HCT116 (cell line): ENCODE data around the gene HOXA2. TPM values are rescaled to one million over a fixed set of nuclear protein-coding genes. Genes with fewer than 3 reads are reported as not detected.
A peak's percentile ranks its signal among the peaks of the same experiment; 100 is the strongest.

Source experiments
- ATAC-seq: fragments of 200-7000 bp; cut with Tn5 transposase; 2 replicates; pipeline ENCODE4 v1.9.1; 2020; ENCODE audit warnings: mild to moderate bottlenecking, moderate library complexity
- BruUV-seq: library from RNA; stranded (reverse); fragments of 400-500 nt; replicated peaks from 2 replicates; lab custom pipeline; 2021; lab: Mats Ljungman, UMichigan
- CTCF ChIA-PET: fragments of 300-600 bp; sonication (Branson Sonifier 250); formaldehyde crosslinking; loops from one replicate; lab custom pipeline; 2021; ENCODE audit warnings: antibody characterized with exemption; lab: Charles Lee
- POLR2A ChIA-PET: fragments of 300-600, 350-600 bp; sonication (Branson Sonifier 250); formaldehyde crosslinking; loops from one replicate; lab custom pipeline; 2021; ENCODE audit warnings: antibody characterized with exemption; lab: Charles Lee
- RAD21 ChIA-PET, 2 experiments: fragments of 300-600 bp; sonication (Branson Sonifier 250); formaldehyde crosslinking; loops; one replicate each; lab custom pipeline; 2023; ENCODE audit warnings: low total read pairs in 2 of 2; ENCODE audit not compliant: uncharacterized antibody in 2 of 2, unreplicated experiment in 2 of 2, low non-redundant PET in 1 of 2; lab: Charles Lee
- DNase-seq: peaks from one replicate; pipeline ENCODE4 v3.0.0-alpha.2; 2010; ENCODE audit warnings: low read depth, low spot score
- H2AFZ ChIP-seq: fragments of 200-600 bp; shearing (Covaris generic), sonication (generic); 2 replicates; pipeline ENCODE4 v1.6.1; 2017; ENCODE audit warnings: low read depth, mixed run types, mixed read lengths, antibody characterized with exemption, low read length; ENCODE audit not compliant: poor library complexity, severe bottlenecking
- H3K27ac ChIP-seq: 2 replicates; pipeline ENCODE4 v1.5.1; 2012; ENCODE audit warnings: low read depth, low read length
- H3K27me3 ChIP-seq: fragments of 200-600 bp; sonication (generic); 2 replicates; pipeline ENCODE4 v1.6.1; 2016; ENCODE audit warnings: mixed run types, low read length, mixed read lengths; ENCODE audit not compliant: insufficient read depth
- H3K36me3 ChIP-seq, 2 experiments: fragments of 200-500 bp in 1 of 2; fragments of 200-600 bp in 1 of 2; sonication (Bioruptor generic) in 1 of 2; sonication (generic) in 1 of 2; 2 replicates each; pipeline versions ENCODE4 v1.5.1 to v1.6.1; 2014 to 2016; ENCODE audit warnings: low read length in 2 of 2, inconsistent platforms in 1 of 2, mixed read lengths in 1 of 2, mixed run types in 1 of 2; ENCODE audit not compliant: insufficient read depth in 2 of 2, control insufficient read depth in 1 of 2
- H3K4me1 ChIP-seq, 2 experiments: fragments of 200-600 bp in 1 of 2; sonication (generic) in 1 of 2; 2 replicates each; pipeline versions ENCODE4 v1.5.1 to v1.6.1; 2012 to 2017; ENCODE audit warnings: low read length in 2 of 2, inconsistent platforms in 1 of 2, mild to moderate bottlenecking in 1 of 2, mixed read lengths in 1 of 2, mixed run types in 1 of 2, moderate library complexity in 1 of 2; ENCODE audit not compliant: insufficient read depth in 2 of 2, control insufficient read depth in 1 of 2
- H3K4me2 ChIP-seq: fragments of 200-600 bp; sonication (generic); 2 replicates; pipeline ENCODE4 v1.6.1; 2017; ENCODE audit warnings: mixed run types, low read length, mixed read lengths
- H3K4me3 ChIP-seq, 2 experiments: fragments of 200-600 bp in 1 of 2; sonication (generic) in 1 of 2; replicated peaks in 1 of 2; 2 replicates each; pipeline ENCODE4 v1.5.1; 2011 to 2016; ENCODE audit warnings: low read length in 2 of 2, control low read depth in 1 of 2, low read depth in 1 of 2, mild to moderate bottlenecking in 1 of 2, mixed read lengths in 1 of 2, mixed run types in 1 of 2
- H3K79me2 ChIP-seq: fragments of 200-600 bp; sonication (generic); 2 replicates; pipeline ENCODE4 v1.6.1; 2017; ENCODE audit warnings: mild to moderate bottlenecking, mixed run types, low read length, moderate library complexity, mixed read lengths; ENCODE audit not compliant: insufficient read depth
- H3K9ac ChIP-seq: fragments of 200-600 bp; sonication (generic); 2 replicates; pipeline ENCODE4 v1.6.1; 2016; ENCODE audit warnings: low read length, mixed read lengths
- H3K9me2 ChIP-seq: fragments of 200-600 bp; sonication (generic), shearing (Covaris generic); 2 replicates; pipeline ENCODE4 v1.6.1; 2017; ENCODE audit warnings: mixed run types, mild to moderate bottlenecking, moderate library complexity; ENCODE audit not compliant: insufficient read depth
- H3K9me3 ChIP-seq, 2 experiments: fragments of 200-500 bp in 1 of 2; fragments of 200-600 bp in 1 of 2; sonication (Bioruptor generic) in 1 of 2; sonication (generic) in 1 of 2; 2 replicates each; pipeline ENCODE4 v1.6.1; 2014 to 2017; ENCODE audit warnings: low read length in 2 of 2, mixed read lengths in 2 of 2, inconsistent platforms in 1 of 2, low read depth in 1 of 2, mild to moderate bottlenecking in 1 of 2, mixed run types in 1 of 2, moderate library complexity in 1 of 2; ENCODE audit not compliant: control insufficient read depth in 1 of 2, insufficient read depth in 1 of 2
- H4K20me1 ChIP-seq: fragments of 200-600 bp; sonication (generic), shearing (Covaris generic); 2 replicates; pipeline ENCODE4 v1.6.1; 2017; ENCODE audit warnings: mixed run types, mild to moderate bottlenecking, moderate library complexity; ENCODE audit not compliant: insufficient read depth
- CEBPB ChIP-seq: IDR thresholded peaks from 2 replicates; pipeline ENCODE4 v1.6.1; 2012; ENCODE audit warnings: low read depth
- FOSL1 ChIP-seq: IDR thresholded peaks from 2 replicates; pipeline ENCODE4 v1.6.1; 2012; ENCODE audit warnings: low read depth
- JUND ChIP-seq: IDR thresholded peaks from 2 replicates; pipeline ENCODE4 v1.6.1; 2012
- SP1 ChIP-seq: IDR thresholded peaks from 2 replicates; pipeline ENCODE4 v1.6.1; 2012; ENCODE audit warnings: low read depth
- TCF7L2 ChIP-seq: IDR thresholded peaks from 2 replicates; pipeline ENCODE4 v1.7.0; 2011; ENCODE audit warnings: borderline replicate concordance, inconsistent platforms; ENCODE audit not compliant: insufficient read depth, insufficient read length; ENCODE audit errors: extremely low read depth
- ZBTB33 ChIP-seq: IDR thresholded peaks from 2 replicates; pipeline ENCODE4 v1.6.1; 2011; ENCODE audit warnings: mild to moderate bottlenecking, low read length, moderate library complexity; ENCODE audit not compliant: insufficient replicate concordance; ENCODE audit errors: extremely low read depth
- ZNF274 ChIP-seq: fragments of 200-500 bp; sonication (Bioruptor generic); IDR thresholded peaks from 2 replicates; pipeline ENCODE4 v1.6.1; 2014; ENCODE audit warnings: mild to moderate bottlenecking, low read depth, low read length, inconsistent platforms
- intact Hi-C: fragments of 100-400 bp; cut with micrococcal nuclease; formaldehyde crosslinking; loops from 2 replicates; pipeline ENCODE4 v1.10.0; 2022
- total RNA-seq: library from RNA; stranded (reverse); gene quantifications from one replicate; pipeline ENCODE4 v1.2.1, GENCODE V29; 2021; ENCODE audit not compliant: unreplicated experiment

HOXA2 gene
- total RNA-seq, 1 experiment from 2014 or later = 0.57 TPM

GRCh38 chr7:27134392-27134791, 31.9 kb upstream of the HOXA2 start:
- TF ChIP-seq CEBPB (peak; percentile 63), SP1 (peak; percentile 44), ZBTB33 (no peak), FOSL1 (peak; percentile 37), JUND (peak; percentile 56), TCF7L2 (no peak), ZNF274 (no peak)
- RAD21 ChIA-PET = interaction anchor here in 1 of 2 experiments (1.2 kb wide), 1 partner anchor 19 kb away, joined by 4 read pairs; no protein-coding TSS in a partner anchor
- Histone ChIP-seq H3K9me2 (no peaks in the 10 kb centered on the region), H3K4me2 (peak overlapping the region; percentile 83), H3K79me2 (no peaks in the 10 kb centered on the region), H3K36me3 (no peaks in the 10 kb centered on the region), H3K9me3 (no peaks in the 10 kb centered on the region), H2AFZ (no peak overlapping the region), H3K27ac (peak overlapping the region; percentile 5; the same call in 1 of the 2 replicates), H3K27me3 (no peaks in the 10 kb centered on the region), H3K9ac (peak overlapping the region; percentile 55; the same call in 1 of the 2 replicates), H3K4me3 (peak overlapping the region in 1 of 2 experiments; percentile 22; a peak in 1 of 4 replicates), H3K4me1 (peaks cover 41 to 81% of the 10 kb centered on the region in 2 experiments), H4K20me1 (no peaks in the 10 kb centered on the region)
- no peak for ATAC-seq
- CTCF ChIA-PET = interaction anchor here (0.9 to 1.3 kb wide), 2 partner anchors 27 to 280 kb away, joined by 3 read pairs; no protein-coding TSS in a partner anchor
- no TSS peak for BruUV-seq
- POLR2A ChIA-PET = no interaction called here
- no peak for DNase-seq
- intact Hi-C loops = no loop called here
